GM08714 (cell line): ENCODE data around the gene SLC2A13.
"Not testable (repeated sequence)": the region's sequence is repeated elsewhere in the genome, so short reads cannot be mapped to it uniquely, and the experiment has no call there.

Experiments used
- H3K4me3 ChIP-seq: fragments of 200-500 bp; sonication (Bioruptor generic); 2 replicates; pipeline ENCODE4 v1.5.1; 2014; ENCODE audit warnings: mild to moderate bottlenecking, low read length, inconsistent platforms
- ZNF274 ChIP-seq: IDR thresholded peaks from 2 replicates; pipeline ENCODE4 v1.6.1; 2012; ENCODE audit warnings: mild to moderate bottlenecking, low read depth, low read length

The SLC2A13 gene

DNA sequence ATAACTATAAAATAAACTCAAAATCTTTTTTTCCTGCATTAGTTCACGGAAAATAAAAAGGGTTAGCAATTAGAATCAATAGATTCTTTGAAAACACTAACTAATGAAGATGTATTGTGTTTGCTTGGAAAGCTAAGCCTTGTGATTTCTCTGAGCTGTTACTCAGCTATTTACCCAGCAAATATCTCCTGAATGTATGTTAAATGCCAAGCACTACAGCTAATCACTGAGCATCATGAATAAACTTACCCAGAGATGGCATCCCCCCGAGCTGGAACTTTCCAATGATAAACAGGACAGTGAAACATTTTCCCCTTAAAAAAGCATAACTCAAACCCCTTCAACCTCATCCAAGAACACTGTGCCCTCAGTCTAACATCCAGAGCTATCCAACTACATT lies 71.2 kb downstream of the SLC2A13 start:
- no peak overlapping the region for H3K4me3 ChIP-seq
- TF ChIP-seq ZNF274 = no peak

DNA sequence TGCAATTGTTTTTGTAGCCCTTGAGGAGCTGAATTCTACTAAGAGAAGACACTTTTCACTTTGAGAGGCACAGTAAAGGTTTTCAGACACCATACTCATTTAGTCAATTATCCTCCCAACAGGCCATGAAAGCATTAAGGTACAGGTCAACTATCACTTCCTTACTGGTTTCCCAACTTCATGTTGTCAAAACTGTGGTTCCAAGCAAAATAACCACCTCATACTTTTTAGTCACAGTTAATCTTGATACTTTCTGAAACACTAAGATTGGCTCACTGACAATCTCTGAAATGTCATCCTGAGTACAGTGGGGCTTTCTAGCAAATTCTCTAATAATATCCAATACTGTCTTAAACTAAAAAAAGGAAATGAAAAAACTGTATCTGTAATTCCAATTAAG lies 71.7 kb downstream of the SLC2A13 start:
- no peak overlapping the region for H3K4me3 ChIP-seq
- no peak for TF ChIP-seq ZNF274

DNA sequence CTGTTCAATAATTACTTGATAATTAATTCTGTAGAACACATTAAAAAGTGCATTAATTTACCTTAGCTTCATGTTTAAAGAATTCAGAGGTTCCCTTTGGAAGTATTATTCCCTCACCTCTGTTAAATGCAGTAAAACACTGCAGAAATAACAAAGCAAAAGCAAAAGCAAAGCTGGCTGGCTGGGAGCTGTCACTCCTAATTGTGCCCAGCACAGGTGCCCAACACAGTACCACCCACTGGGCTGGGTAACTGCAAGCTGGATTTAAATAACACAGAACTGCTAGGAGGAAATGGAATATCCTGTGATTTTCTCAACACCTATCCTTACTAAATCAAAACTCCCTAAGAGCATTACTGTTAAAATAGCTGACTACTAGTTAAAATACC lies 72.6 kb downstream of the SLC2A13 start:
- H3K4me3 ChIP-seq = no peak overlapping the region
- no peak for TF ChIP-seq ZNF274

GRCh38 chr12:40032433-40033241 lies 73.2 kb downstream of the SLC2A13 start:
- no peak overlapping the region for H3K4me3 ChIP-seq

GRCh38 chr12:40031965-40032364 lies 73.9 kb downstream of the SLC2A13 start:
- TF ChIP-seq ZNF274 = no peak
- no peak overlapping the region for H3K4me3 ChIP-seq

More at GRCh38 chr12:40032433-40033241, 73.2 kb downstream of the SLC2A13 start:
- no peak for TF ChIP-seq ZNF274

DNA sequence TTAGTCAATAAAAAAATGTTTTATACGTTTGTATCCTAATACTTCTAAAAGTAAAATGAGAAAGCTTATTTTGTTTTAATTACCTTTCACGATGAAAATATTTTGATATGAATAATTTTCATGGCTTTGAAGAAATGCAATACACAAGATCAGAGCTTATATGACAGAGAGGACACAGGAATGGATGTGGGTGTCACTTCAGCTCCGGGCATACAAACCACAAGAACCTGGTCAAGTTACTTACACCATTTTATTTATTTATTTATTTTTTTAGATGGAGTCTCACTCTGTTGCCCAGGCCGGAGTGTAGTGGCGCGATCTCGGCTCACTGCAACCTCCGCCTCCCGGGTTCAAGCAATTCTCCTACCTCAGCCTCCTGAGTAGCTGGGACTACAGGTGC lies 74.9 kb downstream of the SLC2A13 start:
- H3K4me3 ChIP-seq = not testable (repeated sequence)

DNA sequence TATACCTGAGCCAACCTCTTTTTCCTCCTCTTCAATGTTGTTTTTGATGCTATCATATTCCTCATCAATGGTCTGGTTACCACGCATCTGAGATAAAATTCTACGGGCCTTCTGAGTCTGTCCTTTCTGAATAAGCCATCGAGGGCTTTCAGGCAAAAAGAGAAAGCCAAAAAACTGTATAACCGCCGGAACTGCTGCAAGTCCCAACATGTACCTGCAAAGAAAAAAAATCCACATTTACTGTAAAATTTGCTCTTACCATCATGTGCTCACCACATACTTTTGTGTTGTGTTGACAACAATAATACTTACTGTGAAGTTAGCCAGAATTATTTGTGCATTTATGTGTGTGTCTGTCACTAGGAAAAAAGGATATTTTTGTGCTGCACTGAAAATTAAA lies 77.6 kb downstream of the SLC2A13 start:
- TF ChIP-seq ZNF274 = no peak
- H3K4me3 ChIP-seq = no peak overlapping the region

DNA sequence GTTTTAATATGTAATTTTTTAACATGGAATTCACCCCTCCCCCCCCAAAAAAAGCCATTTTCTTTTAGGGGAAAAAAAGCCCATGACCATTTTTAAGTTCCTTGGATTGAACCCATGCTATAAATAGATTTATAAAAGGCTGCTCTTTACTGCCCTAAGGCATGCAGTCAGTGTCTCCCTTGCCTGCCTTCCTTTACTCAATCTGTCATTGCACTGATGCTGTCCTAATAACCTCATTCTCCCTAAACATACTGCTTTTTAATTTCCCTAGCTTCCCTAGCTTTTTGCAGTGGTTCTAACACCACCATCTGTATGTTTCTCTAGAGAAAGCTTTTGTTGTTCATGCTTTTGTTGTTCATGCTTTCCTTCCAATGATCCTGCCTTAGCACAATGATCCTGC lies 83.0 kb downstream of the SLC2A13 start:
- no peak overlapping the region for H3K4me3 ChIP-seq

GRCh38 chr12:40020261-40020691 lies 85.6 kb downstream of the SLC2A13 start:
- no peak for TF ChIP-seq ZNF274
- H3K4me3 ChIP-seq = no peak overlapping the region

More for the DNA sequence above, 83.0 kb downstream of the SLC2A13 start:
- no peak for TF ChIP-seq ZNF274

DNA sequence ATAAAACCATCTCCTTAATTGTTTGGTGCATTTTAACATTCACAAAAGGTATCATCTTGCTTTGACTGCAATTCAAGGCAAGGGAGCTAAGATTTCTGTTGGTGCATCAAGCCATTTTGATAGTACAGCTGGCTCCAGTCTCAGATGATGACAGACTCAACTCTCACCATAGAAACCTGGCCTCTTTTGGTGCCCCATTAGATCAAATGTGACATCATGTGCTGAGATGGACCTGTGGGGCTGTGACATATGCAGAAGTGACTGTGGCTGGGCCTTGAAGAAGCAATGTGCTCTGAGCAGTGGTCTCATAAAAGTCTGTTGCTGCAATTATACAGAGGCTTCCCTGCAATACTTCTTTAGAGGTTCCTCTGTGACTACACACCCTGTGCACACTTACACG lies 88.4 kb downstream of the SLC2A13 start:
- no peak for TF ChIP-seq ZNF274
- H3K4me3 ChIP-seq = no peak overlapping the region

DNA sequence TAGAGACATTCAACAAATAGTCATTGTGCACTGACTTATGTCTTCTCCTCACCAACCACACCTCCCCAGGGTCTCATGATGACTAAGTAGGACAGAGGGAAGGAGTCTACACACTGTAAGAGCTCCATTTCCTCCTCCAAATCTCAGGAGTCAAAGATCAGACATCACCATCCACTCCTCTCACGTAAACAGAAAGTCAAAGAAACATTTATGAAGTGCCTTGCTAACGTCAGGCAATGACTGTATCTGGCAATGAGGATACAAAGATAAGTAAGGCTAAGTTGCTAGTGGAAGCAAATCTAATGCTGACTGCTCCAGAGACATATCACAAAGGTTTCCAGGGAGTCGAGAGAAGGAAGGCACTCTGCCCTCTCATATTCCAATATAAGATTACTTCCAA lies 88.9 kb downstream of the SLC2A13 start:
- TF ChIP-seq ZNF274 = no peak
- H3K4me3 ChIP-seq = no peak overlapping the region

DNA sequence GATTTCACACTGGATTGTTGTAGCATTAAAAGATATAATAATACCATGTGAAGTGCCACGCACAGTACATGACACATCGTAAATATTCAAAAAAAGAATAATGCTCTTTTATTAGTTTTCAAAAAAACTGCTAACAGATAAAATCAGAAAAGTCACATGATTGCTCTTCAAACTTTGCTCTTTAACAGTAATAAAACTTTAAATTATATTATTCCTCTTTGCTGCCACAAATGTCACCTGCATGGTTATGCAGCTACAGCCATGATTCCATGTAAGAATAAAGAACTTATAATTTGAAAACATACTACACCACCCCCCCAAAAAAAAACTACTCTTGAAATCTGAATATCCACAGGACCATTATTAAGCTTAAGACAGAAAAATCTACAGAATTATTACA lies 90.0 kb downstream of the SLC2A13 start:
- no peak overlapping the region for H3K4me3 ChIP-seq
- no peak for TF ChIP-seq ZNF274

DNA sequence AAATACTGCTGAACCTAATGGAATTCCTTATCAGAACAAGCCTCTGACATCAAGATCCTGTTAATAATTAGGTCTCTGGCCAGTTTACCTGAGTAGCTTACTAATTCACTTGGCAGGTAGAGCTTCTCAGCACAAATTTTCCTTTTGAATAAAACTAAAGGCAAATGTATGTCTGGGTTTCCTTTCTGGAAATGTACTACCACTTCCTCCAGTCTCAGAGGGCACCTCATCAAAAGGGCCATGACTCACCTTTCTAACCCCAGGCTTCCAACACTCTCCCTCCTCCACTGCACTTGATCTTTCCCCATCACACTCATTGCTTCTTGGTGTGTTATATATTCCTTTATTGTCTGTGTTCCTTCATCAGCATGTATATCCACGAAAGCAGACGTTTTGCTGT lies 90.5 kb downstream of the SLC2A13 start:
- H3K4me3 ChIP-seq = no peak overlapping the region
- no peak for TF ChIP-seq ZNF274

- TF ChIP-seq ZNF274 = no peak
- no peak overlapping the region for H3K4me3 ChIP-seq
Measured at GRCh38 chr12:40013847-40014246, 92.0 kb downstream of the SLC2A13 start.

GRCh38 chr12:40013292-40013691 lies 92.6 kb downstream of the SLC2A13 start:
- no peak for TF ChIP-seq ZNF274
- no peak overlapping the region for H3K4me3 ChIP-seq

- no peak overlapping the region for H3K4me3 ChIP-seq
- no peak for TF ChIP-seq ZNF274
Measured at GRCh38 chr12:40012711-40013110, 93.2 kb downstream of the SLC2A13 start.
